Articular chondrocyte of knee joint (primary cell): ENCODE measurements around the gene NOL6. TPM values are rescaled to one million over a fixed set of nuclear protein-coding genes. Genes with fewer than 3 reads are reported as not detected.

ENCODE experiments used
- small RNA-seq: library from RNA; depleted of rRNA; stranded (forward); fragments of <200 nt; gene quantifications from one replicate; pipeline ENCODE3, GENCODE V24; 2012
- total RNA-seq: library from RNA; depleted of rRNA; stranded (reverse); fragments of >200 nt; gene quantifications from 2 replicates; pipeline ENCODE4 v1.2.3, GENCODE V29; 2012

The NOL6 gene
- total RNA-seq, result 23.3 and 24.4 TPM in 2 replicates

GRCh38 chr9:33473643-33474352 lies at the start of gene NOL6:
Gene NOL6, minus strand, starts transcription at chr9:33473924. Its CDS starts 82 bp downstream, at chr9:33473842.

GRCh38 chr9:33446946-33447798 lies 26.6 kb downstream of the NOL6 start, which contains the start of gene AQP3:
Gene AQP3, minus strand, starts transcription at chr9:33447593. Its CDS starts 63 bp downstream, at chr9:33447530.

Small RNAs within 50 kb of the gene (small RNA-seq; reads per million reads assigned to genes)
- gene AL356218.2 (not detected), gene MIR6851 (not detected)

Other genes with a start within 250 kb of the NOL6 start
- gene SPINK4, start 233.8 kb downstream of the NOL6 start, total RNA-seq, result not detected in 2 replicates
- gene BAG1, start 209.2 kb downstream of the NOL6 start, total RNA-seq, result 56.9 and 62.2 TPM in 2 replicates
- 75.7 and 85.1 TPM in 2 replicates for gene CHMP5, start 208.9 kb downstream of the NOL6 start, total RNA-seq
- gene NFX1, start 183.4 kb downstream of the NOL6 start, total RNA-seq, result 47.2 TPM in 2 replicates
- 0.13 and 0.43 TPM in 2 replicates for gene AQP7, start 71.4 kb downstream of the NOL6 start, total RNA-seq
- 2.1 and 2.4 TPM in 2 replicates for gene AQP3, start 26.3 kb downstream of the NOL6 start, total RNA-seq
- not detected in 2 replicates for gene ANKRD18B, start 50.3 kb upstream of the NOL6 start, total RNA-seq